ENCODE data around the gene STAB2. TPM values are rescaled to one million over a fixed set of nuclear protein-coding genes. Genes with fewer than 3 reads are reported as not detected.

Gene STAB2
- total RNA-seq, 4 donors from 2014 or later: 0.15 to 0.16 TPM; not detected in 2

DNA sequence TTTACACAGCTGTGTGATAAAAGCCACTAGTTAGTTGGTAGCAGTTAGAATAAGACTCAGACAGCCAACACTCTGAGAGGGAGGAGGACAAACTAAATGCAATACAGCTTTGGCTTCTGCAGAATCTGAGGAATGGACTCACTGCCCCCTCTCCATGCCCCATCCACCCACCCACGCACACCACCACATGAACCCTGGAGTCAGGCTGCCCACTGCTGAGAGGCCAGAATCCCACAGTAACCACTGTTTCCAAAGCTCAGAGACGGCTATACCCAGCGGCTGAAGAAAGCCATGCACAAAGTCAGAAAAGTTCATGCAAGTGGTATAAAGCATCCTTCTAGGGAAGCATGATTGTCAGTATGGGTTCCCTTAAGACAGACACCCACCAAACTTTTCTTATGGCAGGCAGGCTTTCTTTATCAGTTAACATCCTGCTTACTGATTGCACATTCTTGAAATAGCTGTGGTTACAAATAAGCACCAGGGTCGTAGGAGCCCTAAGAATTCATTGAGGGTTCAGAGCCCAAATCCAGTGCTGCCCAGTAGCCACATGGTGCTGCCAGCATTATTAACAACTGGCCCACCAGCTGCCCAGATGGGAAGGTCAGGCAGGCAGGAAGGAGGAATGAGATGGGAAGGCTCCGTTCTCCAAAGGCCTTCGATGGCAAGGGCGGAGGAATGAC lies 192.5 kb downstream of the STAB2 start:
- H3K4me3 ChIP-seq (ENCODE audit: low read depth, poor library complexity, severe bottlenecking): no peak overlapping the region
- DNase-seq (ENCODE audit: low spot score in 2 of 2): no peak
- TF ChIP-seq POLR2A (IDR thresholded peaks at IDR 0.05) (no peak), CTCF (IDR thresholded peaks at IDR 0.05) (no peak)
- WGBS, 2 donors: 82 to 87% methylated on average over 7 of the region's 7 CpGs
- intact Hi-C loops (cut with DNase I; ENCODE audit: low total_unique reads): no loop called here

DNA sequence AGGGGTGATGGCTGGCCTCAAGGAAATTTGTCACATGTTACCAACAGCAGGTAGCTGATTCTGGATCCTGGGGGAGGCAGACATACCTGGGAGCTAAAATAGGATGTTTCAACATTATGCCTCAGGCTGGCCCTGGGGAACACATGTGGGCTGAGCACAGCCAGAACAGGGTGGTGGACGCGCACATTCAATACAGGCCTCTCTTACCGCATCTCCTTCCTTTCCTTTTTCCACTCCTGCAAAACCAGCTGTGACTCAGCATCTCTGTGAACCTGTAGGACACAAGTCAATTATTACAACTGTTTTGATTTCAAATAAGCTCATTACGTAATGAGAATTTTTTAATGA lies 193.0 kb downstream of the STAB2 start:
- WGBS, 2 donors: 89 to 91% methylated on average over 4 of the region's 4 CpGs
- no peak for DNase-seq (ENCODE audit: low spot score in 2 of 2)
- no peak for TF ChIP-seq POLR2A (IDR thresholded peaks at IDR 0.05)
- TF ChIP-seq CTCF (IDR thresholded peaks at IDR 0.05): no peak
- no peak overlapping the region for H3K4me3 ChIP-seq (ENCODE audit: low read depth, poor library complexity, severe bottlenecking)
- intact Hi-C loops (cut with DNase I; ENCODE audit: low total_unique reads): no loop called here

- WGBS, 2 donors: 95 to 97% methylated on average over 3 of the region's 3 CpGs
- no peak for TF ChIP-seq CTCF (IDR thresholded peaks at IDR 0.05)
- TF ChIP-seq POLR2A (IDR thresholded peaks at IDR 0.05): no peak
- H3K4me3 ChIP-seq (ENCODE audit: low read depth, poor library complexity, severe bottlenecking): no peak overlapping the region
- intact Hi-C loops (cut with DNase I; ENCODE audit: low total_unique reads): no loop called here
- DNase-seq (ENCODE audit: low spot score in 2 of 2): no peak
Observed at GRCh38 chr12:103780992-103781391, 193.9 kb downstream of the STAB2 start.

GRCh38 chr12:103782399-103782798 lies 195.3 kb downstream of the STAB2 start:
- intact Hi-C loops (cut with DNase I; ENCODE audit: low total_unique reads): no loop called here
- 95 to 100% methylated on average over 3 of the region's 3 CpGs for whole genome bisulfite sequencing, 2 donors
- H3K4me3 ChIP-seq (ENCODE audit: low read depth, poor library complexity, severe bottlenecking): no peak overlapping the region
- TF ChIP-seq POLR2A (IDR thresholded peaks at IDR 0.05): no peak
- TF ChIP-seq CTCF (IDR thresholded peaks at IDR 0.05): no peak
- no peak for DNase-seq (ENCODE audit: low spot score in 2 of 2)

- 71 to 84% methylated on average over 5 of the region's 5 CpGs for WGBS, 2 donors
- TF ChIP-seq POLR2A (IDR thresholded peaks at IDR 0.05): no peak
- no peak for DNase-seq (ENCODE audit: low spot score in 2 of 2)
- H3K4me3 ChIP-seq (ENCODE audit: low read depth, poor library complexity, severe bottlenecking): no peak overlapping the region
- intact Hi-C loops (cut with DNase I; ENCODE audit: low total_unique reads): no loop called here
Observed at GRCh38 chr12:103783744-103784664, 196.9 kb downstream of the STAB2 start.

DNA sequence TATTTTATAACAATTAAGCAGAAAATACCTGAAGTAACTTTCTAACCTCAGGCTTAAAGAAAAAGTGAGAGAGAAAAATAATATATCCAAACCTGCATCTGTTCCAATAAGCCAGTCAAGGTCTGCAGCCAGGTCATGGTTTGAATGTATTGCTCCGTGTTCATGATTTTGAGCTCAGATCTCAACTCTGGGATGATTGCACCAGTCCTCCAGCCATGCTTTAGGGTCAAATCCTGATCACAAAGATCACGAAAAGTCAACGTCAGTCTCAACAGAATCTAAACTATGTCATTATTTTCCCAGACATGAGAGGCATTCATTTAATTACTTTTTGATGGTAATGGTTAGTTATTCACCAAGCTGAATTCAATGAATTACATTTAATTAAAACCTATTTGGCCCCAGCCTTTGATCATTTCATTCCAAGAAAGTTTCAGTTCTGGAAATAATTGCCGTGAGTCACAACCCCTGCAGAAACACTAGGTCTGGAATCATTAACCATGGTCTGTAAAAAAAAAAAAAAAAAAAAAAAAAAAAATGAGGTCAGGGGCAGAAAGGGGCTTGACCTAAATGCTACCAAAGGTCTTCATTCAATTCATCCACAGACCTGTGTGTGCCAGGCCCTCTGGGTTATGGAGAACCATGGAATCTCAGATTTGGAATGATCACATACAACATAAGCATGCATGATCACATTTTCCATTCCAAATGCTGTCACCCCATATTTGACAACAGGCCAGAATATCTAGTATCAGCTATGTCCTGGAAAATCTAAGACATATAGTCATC lies 198.4 kb downstream of the STAB2 start:
- intact Hi-C loops (cut with DNase I; ENCODE audit: low total_unique reads): no loop called here
- H3K4me3 ChIP-seq (ENCODE audit: low read depth, poor library complexity, severe bottlenecking): no peak overlapping the region
- no peak for DNase-seq (ENCODE audit: low spot score in 2 of 2)
- WGBS, 2 donors: 50 to 62% methylated on average over 4 of the region's 4 CpGs
- no peak for TF ChIP-seq CTCF (IDR thresholded peaks at IDR 0.05)
- TF ChIP-seq POLR2A (IDR thresholded peaks at IDR 0.05): no peak

Measured in lower leg skin (tissue), 4 donors.